GM19043 (cell line): ENCODE results near the gene SMIM10L2A.
A peak's percentile ranks its signal among the peaks of the same experiment; 100 is the strongest.
"Not testable (repeated sequence)": the region's sequence is repeated elsewhere in the genome, so short reads cannot be mapped to it uniquely, and the experiment has no call there.

Experiments used
- ATAC-seq: cut with Tn5 transposase; IDR thresholded peaks from one replicate; pipeline ENCODE4 v1.9.1; 2021; ENCODE audit warnings: low read depth; ENCODE audit not compliant: unreplicated experiment

SMIM10L2A gene

GRCh38 chrX:135421932-135422809, at the start of gene SMIM10L2A:
TSS of gene SMIM10L2A (plus strand) at chrX:135421944. CDS start at chrX:135422132, 188 bp downstream.
- ATAC-seq, result peak; percentile 44

- ATAC-seq, result no peak
These were observed 48.4 kb upstream of the SMIM10L2A start for GRCh38 chrX:135373357-135373756.

- ATAC-seq, result no peak
These were observed 39.5 kb upstream of the SMIM10L2A start for GRCh38 chrX:135382260-135382659.

GRCh38 chrX:135383249-135383648, 38.5 kb upstream of the SMIM10L2A start:
- ATAC-seq, result no peak

GRCh38 chrX:135384161-135384836, 37.4 kb upstream of the SMIM10L2A start:
- ATAC-seq, result no peak

- ATAC-seq, result no peak
These were observed 32.9 kb upstream of the SMIM10L2A start for GRCh38 chrX:135388841-135389240.

- ATAC-seq, result no peak
These were observed 32.5 kb upstream of the SMIM10L2A start for GRCh38 chrX:135389243-135389642.

GRCh38 chrX:135389717-135390116, 32.0 kb upstream of the SMIM10L2A start:
- ATAC-seq, result no peak

- no peak for ATAC-seq
These were observed 30.0 kb upstream of the SMIM10L2A start for GRCh38 chrX:135391734-135392133.

GRCh38 chrX:135393051-135393450, 28.7 kb upstream of the SMIM10L2A start:
- no peak for ATAC-seq

GRCh38 chrX:135395064-135395463, 26.7 kb upstream of the SMIM10L2A start:
- ATAC-seq, result no peak

- no peak for ATAC-seq
These were observed 25.6 kb upstream of the SMIM10L2A start for GRCh38 chrX:135396109-135396508.

- ATAC-seq, result no peak
These were observed 25.2 kb upstream of the SMIM10L2A start for GRCh38 chrX:135396566-135396965.

GRCh38 chrX:135397652-135398051, 24.1 kb upstream of the SMIM10L2A start:
- ATAC-seq, result no peak

- no peak for ATAC-seq
These were observed 18.4 kb upstream of the SMIM10L2A start for GRCh38 chrX:135403374-135403773.

- ATAC-seq, result not testable (repeated sequence)
These were observed 15.3 kb upstream of the SMIM10L2A start for GRCh38 chrX:135406428-135406827.

GRCh38 chrX:135408794-135409193, 12.9 kb upstream of the SMIM10L2A start:
- ATAC-seq, result no peak

- ATAC-seq, result no peak
These were observed 10.7 kb upstream of the SMIM10L2A start for GRCh38 chrX:135410861-135411627.

GRCh38 chrX:135411893-135412292, 9.9 kb upstream of the SMIM10L2A start:
- no peak for ATAC-seq

GRCh38 chrX:135416546-135416945, 5.2 kb upstream of the SMIM10L2A start:
- no peak for ATAC-seq

- no peak for ATAC-seq
These were observed 913 bp upstream of the SMIM10L2A start for GRCh38 chrX:135420831-135421230.
